Measurements from ENCODE around the gene NAP1L1.
"Not testable (repeated sequence)": the region's sequence is repeated elsewhere in the genome, so short reads cannot be mapped to it uniquely, and the experiment has no call there.

The NAP1L1 gene

GRCh38 chr12:75991753-75992152 lies 92.7 kb downstream of the NAP1L1 start:
- Histone ChIP-seq H3K9me3 (ENCODE audit: low read length) (no peaks in the 10 kb centered on the region), H3K27ac (ENCODE audit: low read depth, low read length, poor library complexity, severe bottlenecking) (no peak overlapping the region), H2AFZ (ENCODE audit: low read length) (no peak overlapping the region), H3K9me2 (ENCODE audit: low read depth, low read length) (no peaks in the 10 kb centered on the region), H3K4me2 (ENCODE audit: low read length) (no peak overlapping the region), H3K9ac (ENCODE audit: low read length) (no peak overlapping the region), H3K27me3 (ENCODE audit: insufficient read depth, low read length) (no peaks in the 10 kb centered on the region), H3F3A (ENCODE audit: insufficient read depth, low read length) (no peaks in the 10 kb centered on the region), H3K36me3 (ENCODE audit: insufficient read depth, low read length) (no peaks in the 10 kb centered on the region), H3K4me1 (ENCODE audit: insufficient read depth, low read length, severe bottlenecking) (no peaks in the 10 kb centered on the region), H4K20me1 (ENCODE audit: insufficient read depth, low read length) (no peaks in the 10 kb centered on the region), H3K4me3 (ENCODE audit: low read depth, low read length, poor library complexity, severe bottlenecking) (no peak overlapping the region), H3K79me2 (ENCODE audit: insufficient read depth, low read length) (no peaks in the 10 kb centered on the region)
- TF ChIP-seq, protein P1, sequence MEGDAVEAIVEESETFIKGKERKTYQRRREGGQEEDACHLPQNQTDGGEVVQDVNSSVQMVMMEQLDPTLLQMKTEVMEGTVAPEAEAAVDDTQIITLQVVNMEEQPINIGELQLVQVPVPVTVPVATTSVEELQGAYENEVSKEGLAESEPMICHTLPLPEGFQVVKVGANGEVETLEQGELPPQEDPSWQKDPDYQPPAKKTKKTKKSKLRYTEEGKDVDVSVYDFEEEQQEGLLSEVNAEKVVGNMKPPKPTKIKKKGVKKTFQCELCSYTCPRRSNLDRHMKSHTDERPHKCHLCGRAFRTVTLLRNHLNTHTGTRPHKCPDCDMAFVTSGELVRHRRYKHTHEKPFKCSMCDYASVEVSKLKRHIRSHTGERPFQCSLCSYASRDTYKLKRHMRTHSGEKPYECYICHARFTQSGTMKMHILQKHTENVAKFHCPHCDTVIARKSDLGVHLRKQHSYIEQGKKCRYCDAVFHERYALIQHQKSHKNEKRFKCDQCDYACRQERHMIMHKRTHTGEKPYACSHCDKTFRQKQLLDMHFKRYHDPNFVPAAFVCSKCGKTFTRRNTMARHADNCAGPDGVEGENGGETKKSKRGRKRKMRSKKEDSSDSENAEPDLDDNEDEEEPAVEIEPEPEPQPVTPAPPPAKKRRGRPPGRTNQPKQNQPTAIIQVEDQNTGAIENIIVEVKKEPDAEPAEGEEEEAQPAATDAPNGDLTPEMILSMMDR (IDR thresholded peaks at IDR 0.05; ENCODE audit: low read length): no peak
- no peak for TF ChIP-seq EZH2 (IDR thresholded peaks at IDR 0.05; ENCODE audit: borderline replicate concordance, low read length)

GRCh38 chr12:75990189-75990912 lies 94.1 kb downstream of the NAP1L1 start:
- TF ChIP-seq, protein P1 (IDR thresholded peaks at IDR 0.05; ENCODE audit: low read length): no peak
- no peak for TF ChIP-seq EZH2 (IDR thresholded peaks at IDR 0.05; ENCODE audit: borderline replicate concordance, low read length)
- no peaks in the 10 kb centered on the region for H4K20me1 ChIP-seq (ENCODE audit: insufficient read depth, low read length)
- no peaks in the 10 kb centered on the region for H3K79me2 ChIP-seq (ENCODE audit: insufficient read depth, low read length)
- H3K4me1 ChIP-seq (ENCODE audit: insufficient read depth, low read length, severe bottlenecking): no peaks in the 10 kb centered on the region
- no peak overlapping the region for H2AFZ ChIP-seq (ENCODE audit: low read length)
- no peak overlapping the region for H3K9ac ChIP-seq (ENCODE audit: low read length)
- H3K4me3 ChIP-seq (ENCODE audit: low read depth, low read length, poor library complexity, severe bottlenecking): no peak overlapping the region
- no peaks in the 10 kb centered on the region for H3K27me3 ChIP-seq (ENCODE audit: insufficient read depth, low read length)
- no peaks in the 10 kb centered on the region for H3K36me3 ChIP-seq (ENCODE audit: insufficient read depth, low read length)
- no peak overlapping the region for H3K27ac ChIP-seq (ENCODE audit: low read depth, low read length, poor library complexity, severe bottlenecking)
- no peaks in the 10 kb centered on the region for H3K9me3 ChIP-seq (ENCODE audit: low read length)
- H3F3A ChIP-seq (ENCODE audit: insufficient read depth, low read length): no peaks in the 10 kb centered on the region
- no peak overlapping the region for H3K4me2 ChIP-seq (ENCODE audit: low read length)
- no peaks in the 10 kb centered on the region for H3K9me2 ChIP-seq (ENCODE audit: low read depth, low read length)

DNA sequence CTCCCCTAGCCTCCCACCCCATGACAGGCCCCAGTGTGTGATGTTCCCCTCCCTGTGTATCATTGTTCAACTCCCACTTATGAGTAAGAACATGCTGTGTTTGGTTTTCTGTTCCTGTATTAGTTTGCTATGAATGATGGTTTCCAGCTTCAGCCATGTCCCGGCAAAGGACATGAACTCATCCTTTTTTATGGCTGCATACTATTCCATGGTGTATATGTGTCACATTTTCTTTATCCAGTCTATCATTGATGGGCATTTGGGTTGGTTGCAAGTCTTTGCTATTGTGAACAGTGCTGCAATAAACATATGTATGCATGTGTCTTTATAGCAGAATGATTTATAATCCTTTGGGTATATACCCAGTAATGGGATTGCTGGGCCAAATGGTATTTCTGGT lies 96.8 kb downstream of the NAP1L1 start:
- H3K9me3 ChIP-seq (ENCODE audit: low read length); H3K27ac ChIP-seq (ENCODE audit: low read depth, low read length, poor library complexity, severe bottlenecking); H4K20me1 ChIP-seq (ENCODE audit: insufficient read depth, low read length); H3K4me3 ChIP-seq (ENCODE audit: low read depth, low read length, poor library complexity, severe bottlenecking); H3F3A ChIP-seq (ENCODE audit: insufficient read depth, low read length); H3K9ac ChIP-seq (ENCODE audit: low read length); H3K36me3 ChIP-seq (ENCODE audit: insufficient read depth, low read length); H2AFZ ChIP-seq (ENCODE audit: low read length); H3K4me2 ChIP-seq (ENCODE audit: low read length); H3K79me2 ChIP-seq (ENCODE audit: insufficient read depth, low read length); H3K9me2 ChIP-seq (ENCODE audit: low read depth, low read length); H3K4me1 ChIP-seq (ENCODE audit: insufficient read depth, low read length, severe bottlenecking); H3K27me3 ChIP-seq (ENCODE audit: insufficient read depth, low read length): not testable (repeated sequence)

All from OCI-LY1 (cell line).